Peyer's patch (tissue), 4 donors: ENCODE measurements around the gene AGAP1.

Source experiments
- POLR2A ChIP-seq, 2 donors: fragments of 450-650 bp; IDR thresholded peaks; one replicate each; pipeline ENCODE4 v1.5.1; 2017; ENCODE audit warnings: antibody characterized with exemption in 2 of 2, mild to moderate bottlenecking in 2 of 2, moderate library complexity in 2 of 2
- TF ChIP-seq, protein P1 (sequence below), 6 experiments: fragments of 450-650 bp in 4 of 6; fragments of 200-600 bp in 2 of 6; sonication (generic) in 1 of 6; IDR thresholded peaks; one replicate each; pipeline ENCODE4 v1.5.1; 2017 to 2019; ENCODE audit warnings: antibody characterized with exemption in 6 of 6, mild to moderate bottlenecking in 3 of 6, moderate library complexity in 1 of 6

DNA sequence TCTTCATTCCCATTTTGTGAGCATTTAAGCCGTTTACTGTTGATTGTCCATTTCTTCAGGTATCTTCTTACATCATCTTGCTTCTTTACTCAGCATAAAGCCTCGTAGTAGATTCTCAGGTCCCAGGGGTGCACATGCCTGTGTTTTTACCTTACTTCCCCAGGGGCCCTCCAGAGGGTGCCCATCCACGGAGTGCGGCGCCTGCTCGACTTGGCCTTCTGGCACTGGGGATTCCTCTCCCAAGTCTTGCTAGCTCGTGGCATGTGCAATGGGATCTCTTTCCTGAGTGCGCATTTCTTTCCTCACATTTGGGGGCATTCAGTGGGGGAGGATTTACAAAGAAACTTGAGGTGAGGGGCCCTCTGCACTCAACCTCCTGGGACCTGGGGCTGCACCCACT, 148.1 kb downstream of the AGAP1 start:
- TF ChIP-seq, protein P1, sequence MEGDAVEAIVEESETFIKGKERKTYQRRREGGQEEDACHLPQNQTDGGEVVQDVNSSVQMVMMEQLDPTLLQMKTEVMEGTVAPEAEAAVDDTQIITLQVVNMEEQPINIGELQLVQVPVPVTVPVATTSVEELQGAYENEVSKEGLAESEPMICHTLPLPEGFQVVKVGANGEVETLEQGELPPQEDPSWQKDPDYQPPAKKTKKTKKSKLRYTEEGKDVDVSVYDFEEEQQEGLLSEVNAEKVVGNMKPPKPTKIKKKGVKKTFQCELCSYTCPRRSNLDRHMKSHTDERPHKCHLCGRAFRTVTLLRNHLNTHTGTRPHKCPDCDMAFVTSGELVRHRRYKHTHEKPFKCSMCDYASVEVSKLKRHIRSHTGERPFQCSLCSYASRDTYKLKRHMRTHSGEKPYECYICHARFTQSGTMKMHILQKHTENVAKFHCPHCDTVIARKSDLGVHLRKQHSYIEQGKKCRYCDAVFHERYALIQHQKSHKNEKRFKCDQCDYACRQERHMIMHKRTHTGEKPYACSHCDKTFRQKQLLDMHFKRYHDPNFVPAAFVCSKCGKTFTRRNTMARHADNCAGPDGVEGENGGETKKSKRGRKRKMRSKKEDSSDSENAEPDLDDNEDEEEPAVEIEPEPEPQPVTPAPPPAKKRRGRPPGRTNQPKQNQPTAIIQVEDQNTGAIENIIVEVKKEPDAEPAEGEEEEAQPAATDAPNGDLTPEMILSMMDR (IDR thresholded peaks at IDR 0.05): no peak
- no peak for TF ChIP-seq POLR2A (IDR thresholded peaks at IDR 0.05)
